Keratinocyte (primary cell): ENCODE measurements around the gene C21orf91.

Experiments
- EZH2 ChIP-seq: IDR thresholded peaks from one replicate; pipeline ENCODE4 v1.6.1; 2012; ENCODE audit warnings: inconsistent platforms, mild to moderate bottlenecking, low read length, moderate library complexity
- TF ChIP-seq, protein P1 (sequence below), 3 experiments: IDR thresholded peaks in 1 of 3; conservative IDR thresholded peaks in 1 of 3; optimal IDR thresholded peaks in 1 of 3; 2 replicates in 2 of 3; 3 replicates in 1 of 3; pipeline versions ENCODE3 to v1.5.1; 2011; ENCODE audit warnings: low read length in 3 of 3, mild to moderate bottlenecking in 3 of 3, moderate library complexity in 2 of 3, control low read depth in 1 of 3, inconsistent platforms in 1 of 3; ENCODE audit not compliant: insufficient read depth in 2 of 3; ENCODE audit errors: extremely low read depth in 1 of 3

DNA sequence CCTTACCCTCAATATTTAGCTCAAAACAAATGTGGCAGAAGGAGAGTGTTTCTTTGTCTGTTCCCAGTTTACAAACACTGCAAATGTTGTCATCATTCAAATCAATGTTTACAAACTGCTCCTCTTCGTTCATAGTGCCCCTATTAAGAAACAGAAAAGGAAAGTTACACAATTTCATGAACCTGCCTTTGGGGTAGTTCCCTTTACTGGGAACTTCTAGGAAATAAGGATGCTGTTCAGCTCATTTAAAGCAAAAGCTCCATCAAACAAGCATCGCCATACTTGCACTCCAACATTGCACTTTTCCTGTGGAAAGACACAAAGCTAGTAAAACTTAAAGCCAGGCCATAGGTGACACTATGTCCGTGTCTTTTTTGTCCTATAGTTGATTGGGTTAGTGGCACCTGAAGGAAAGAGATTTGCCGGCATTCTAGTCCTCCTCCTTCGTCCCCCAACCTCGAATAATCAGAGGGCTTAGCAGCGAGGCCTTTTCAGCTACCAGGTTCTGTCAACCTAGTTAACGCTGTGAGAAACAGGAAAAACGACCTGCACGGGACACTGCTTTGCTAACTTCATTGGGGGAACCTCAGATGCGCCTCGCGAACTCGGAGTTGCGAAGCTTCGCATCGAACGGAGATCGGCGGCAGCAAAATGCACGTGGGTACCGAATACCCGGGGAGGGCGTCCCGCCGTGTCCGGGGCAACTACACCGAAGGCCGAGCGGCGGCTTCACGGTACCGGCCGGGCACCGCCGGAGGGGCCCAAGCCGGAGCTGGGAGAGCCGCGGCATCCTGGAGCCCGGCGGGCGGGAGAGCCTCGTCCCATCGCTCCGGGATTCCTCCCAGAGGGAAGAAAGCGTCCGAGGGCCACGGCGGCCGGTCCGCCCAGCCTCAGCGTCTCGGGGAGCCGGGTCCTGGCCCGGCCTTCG, 706 bp downstream of the C21orf91 start:
- TF ChIP-seq, protein P1, sequence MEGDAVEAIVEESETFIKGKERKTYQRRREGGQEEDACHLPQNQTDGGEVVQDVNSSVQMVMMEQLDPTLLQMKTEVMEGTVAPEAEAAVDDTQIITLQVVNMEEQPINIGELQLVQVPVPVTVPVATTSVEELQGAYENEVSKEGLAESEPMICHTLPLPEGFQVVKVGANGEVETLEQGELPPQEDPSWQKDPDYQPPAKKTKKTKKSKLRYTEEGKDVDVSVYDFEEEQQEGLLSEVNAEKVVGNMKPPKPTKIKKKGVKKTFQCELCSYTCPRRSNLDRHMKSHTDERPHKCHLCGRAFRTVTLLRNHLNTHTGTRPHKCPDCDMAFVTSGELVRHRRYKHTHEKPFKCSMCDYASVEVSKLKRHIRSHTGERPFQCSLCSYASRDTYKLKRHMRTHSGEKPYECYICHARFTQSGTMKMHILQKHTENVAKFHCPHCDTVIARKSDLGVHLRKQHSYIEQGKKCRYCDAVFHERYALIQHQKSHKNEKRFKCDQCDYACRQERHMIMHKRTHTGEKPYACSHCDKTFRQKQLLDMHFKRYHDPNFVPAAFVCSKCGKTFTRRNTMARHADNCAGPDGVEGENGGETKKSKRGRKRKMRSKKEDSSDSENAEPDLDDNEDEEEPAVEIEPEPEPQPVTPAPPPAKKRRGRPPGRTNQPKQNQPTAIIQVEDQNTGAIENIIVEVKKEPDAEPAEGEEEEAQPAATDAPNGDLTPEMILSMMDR (optimal IDR thresholded peaks at IDR 0.05 in 1 of 3, IDR thresholded peaks at IDR 0.05 in 1 of 3, conservative IDR thresholded peaks at IDR 0.05 in 1 of 3; ENCODE audit: extremely low read depth in 1 of 3, insufficient read depth in 2 of 3, low read length in 3 of 3) = no peak
- no peak for TF ChIP-seq EZH2
